OCI-LY7 (cell line): ENCODE results near the gene STAT6. TPM values are rescaled to one million over a fixed set of nuclear protein-coding genes. Genes with fewer than 3 reads are reported as not detected.
"Not testable (repeated sequence)": the region's sequence is repeated elsewhere in the genome, so short reads cannot be mapped to it uniquely, and the experiment has no call there.

Experiments
- BruUV-seq: library from RNA; stranded (reverse); fragments of 400-500 nt; replicated peaks from 2 replicates; lab custom pipeline; 2021; lab: Mats Ljungman, UMichigan
- CTCF ChIA-PET: fragments of 300-600 bp; sonication (Branson Sonifier 250); formaldehyde crosslinking; loops from one replicate; lab custom pipeline; 2022; ENCODE audit warnings: antibody characterized with exemption; ENCODE audit not compliant: unreplicated experiment; lab: Charles Lee
- POLR2A ChIA-PET: fragments of 300-600 bp; sonication (Branson Sonifier 250); formaldehyde crosslinking; loops from one replicate; lab custom pipeline; 2022; ENCODE audit warnings: antibody characterized with exemption; lab: Charles Lee
- DNase-seq: peaks from one replicate; pipeline ENCODE4 v3.0.0-alpha.2; 2015; ENCODE audit warnings: low spot score
- H2AFZ ChIP-seq: fragments of 200-600 bp; sonication (generic), shearing (Covaris generic); 2 replicates; pipeline ENCODE4 v1.6.1; 2014; ENCODE audit warnings: mild to moderate bottlenecking, antibody characterized with exemption, low read length, moderate library complexity
- H3K27ac ChIP-seq: fragments of 200-600 bp; sonication (generic); 2 replicates; pipeline ENCODE4 v1.5.1; 2014; ENCODE audit warnings: mixed run types, low read depth, mild to moderate bottlenecking, moderate library complexity, low read length, inconsistent platforms; ENCODE audit not compliant: poor library complexity, severe bottlenecking
- H3K36me3 ChIP-seq: fragments of 200-600 bp; sonication (generic); 2 replicates; pipeline ENCODE4 v1.6.1; 2014; ENCODE audit warnings: mild to moderate bottlenecking, antibody characterized with exemption, low read length, moderate library complexity, mixed read lengths; ENCODE audit not compliant: insufficient read depth
- H3K4me1 ChIP-seq: fragments of 200-600 bp; sonication (generic); 2 replicates; pipeline ENCODE4 v1.5.1; 2014; ENCODE audit warnings: mild to moderate bottlenecking, low read length; ENCODE audit not compliant: insufficient read depth, poor library complexity, severe bottlenecking
- H3K4me2 ChIP-seq: fragments of 200-600 bp; sonication (generic); 2 replicates; pipeline ENCODE4 v1.6.1; 2014; ENCODE audit warnings: mild to moderate bottlenecking, low read length
- H3K4me3 ChIP-seq: fragments of 200-600 bp; sonication (generic); 2 replicates; pipeline ENCODE4 v1.5.1; 2014; ENCODE audit warnings: mild to moderate bottlenecking, low read depth, low read length; ENCODE audit not compliant: poor library complexity, severe bottlenecking
- H3K79me2 ChIP-seq: fragments of 200-600 bp; sonication (generic); 2 replicates; pipeline ENCODE4 v1.6.1; 2016; ENCODE audit warnings: low read depth, mild to moderate bottlenecking, low read length, moderate library complexity, mixed read lengths; ENCODE audit not compliant: insufficient read depth
- H3K9me2 ChIP-seq: fragments of 200-600 bp; sonication (generic); 2 replicates; pipeline ENCODE4 v1.6.1; 2016; ENCODE audit warnings: mild to moderate bottlenecking, low read length, mixed read lengths; ENCODE audit not compliant: insufficient read depth
- H3K9me3 ChIP-seq: fragments of 200-600 bp; sonication (generic); 2 replicates; pipeline ENCODE4 v1.6.1; 2014; ENCODE audit warnings: mild to moderate bottlenecking, mixed run types, low read length, mixed read lengths
- H4K20me1 ChIP-seq: fragments of 200-600 bp; sonication (generic); 2 replicates; pipeline ENCODE4 v1.6.1; 2014; ENCODE audit warnings: mild to moderate bottlenecking, antibody characterized with exemption, low read length, moderate library complexity, mixed read lengths; ENCODE audit not compliant: insufficient read depth
- CTCF ChIP-seq: fragments of 200-600 bp; sonication (generic); conservative IDR thresholded peaks from 2 replicates; pipeline ENCODE4 v1.5.1; 2014; ENCODE audit warnings: mild to moderate bottlenecking, antibody characterized with exemption, low read length, moderate library complexity, mixed read lengths
- EZH2phosphoT487 ChIP-seq: fragments of 200-600 bp; sonication (generic); IDR thresholded peaks from 2 replicates; pipeline ENCODE4 v1.6.1; 2018; ENCODE audit warnings: low read depth, borderline replicate concordance, mild to moderate bottlenecking, mixed run types, antibody characterized with exemption, low read length, moderate library complexity, mixed read lengths
- intact Hi-C: fragments of 100-400 bp; cut with micrococcal nuclease; formaldehyde crosslinking; loops from one replicate; pipeline ENCODE4 v1.10.0; 2022; ENCODE audit not compliant: unreplicated experiment
- total RNA-seq, 2 experiments: library from RNA; depleted of rRNA in 1 of 2; stranded (reverse); fragments of >200 nt in 1 of 2; shearing (Covaris generic) in 1 of 2; gene quantifications; 2 replicates each; pipeline ENCODE4 v1.2.3, GENCODE V29; 2014 to 2022

Gene STAT6
- total RNA-seq, 2 experiments from 2014 or later: 73.6 to 128 TPM

DNA sequence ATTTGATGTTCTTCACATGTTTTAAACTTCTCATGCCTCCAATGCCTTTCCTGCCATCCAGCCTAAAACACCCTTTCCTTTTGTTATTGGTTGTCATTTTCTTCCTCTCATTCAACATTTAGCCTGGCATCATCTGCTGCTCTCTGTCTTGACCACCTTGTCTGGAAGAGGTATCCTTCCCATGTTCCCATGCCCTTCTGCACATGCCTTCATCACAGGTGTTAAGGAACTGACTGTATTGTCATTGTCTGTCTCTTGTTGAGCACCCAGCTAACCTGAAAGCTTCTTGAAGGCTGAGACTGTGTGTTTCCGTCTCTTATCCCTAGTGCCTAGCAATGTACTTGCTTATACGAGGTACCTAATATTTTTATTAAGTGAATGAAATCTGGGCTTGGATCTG is 12.7 kb upstream of the STAT6 start:
- no peak for TF ChIP-seq EZH2phosphoT487
- no peak for TF ChIP-seq CTCF
- intact Hi-C loops: loop anchor here (1.0 kb wide), 1 partner anchor 59 kb away; no protein-coding TSS in a partner anchor
- no peak overlapping the region for H3K4me3 ChIP-seq
- peaks cover 9% of the 10 kb centered on the region for H3K4me1 ChIP-seq
- H3K4me2 ChIP-seq: no peak overlapping the region
- DNase-seq: no peak
- ChIA-PET POLR2A (interaction anchor here (0.9 kb wide), 1 partner anchor 59 kb away, joined by 3 read pairs; no protein-coding TSS in a partner anchor), CTCF (interaction anchor here (0.7 to 1.9 kb wide), 3 partner anchors 56 to 92 kb away, joined by 3 to 8 read pairs (median 3); no protein-coding TSS in a partner anchor)
- H3K27ac ChIP-seq: no peak overlapping the region
- no peaks in the 10 kb centered on the region for H4K20me1 ChIP-seq
- H3K9me2 ChIP-seq: no peaks in the 10 kb centered on the region
- H2AFZ ChIP-seq: no peak overlapping the region
- no peaks in the 10 kb centered on the region for H3K79me2 ChIP-seq
- peaks cover 11% of the 10 kb centered on the region; the same call in 1 of the 2 replicates for H3K9me3 ChIP-seq
- H3K36me3 ChIP-seq: no peaks in the 10 kb centered on the region
- no TSS peak for BruUV-seq

- H2AFZ ChIP-seq, H3K79me2 ChIP-seq, H3K9me2 ChIP-seq, H3K27ac ChIP-seq, DNase-seq, H3K36me3 ChIP-seq, H3K4me2 ChIP-seq, BruUV-seq, intact Hi-C loops, H3K4me3 ChIP-seq, H4K20me1 ChIP-seq: not testable (repeated sequence)
- CTCF ChIA-PET: interaction anchor here (1.0 kb wide), 1 partner anchor 54 kb away, joined by 3 read pairs; no protein-coding TSS in a partner anchor
- Histone ChIP-seq H3K9me3 (peaks cover 11% of the 10 kb centered on the region; the same call in 1 of the 2 replicates), H3K4me1 (peaks cover 10% of the 10 kb centered on the region)
- POLR2A ChIA-PET: interaction anchor here (0.6 to 1.2 kb wide), 2 partner anchors 9 to 384 kb away, joined by 3 read pairs; no protein-coding TSS in a partner anchor
Measured at GRCh38 chr12:57120718-57121117, 9.6 kb upstream of the STAT6 start.

DNA sequence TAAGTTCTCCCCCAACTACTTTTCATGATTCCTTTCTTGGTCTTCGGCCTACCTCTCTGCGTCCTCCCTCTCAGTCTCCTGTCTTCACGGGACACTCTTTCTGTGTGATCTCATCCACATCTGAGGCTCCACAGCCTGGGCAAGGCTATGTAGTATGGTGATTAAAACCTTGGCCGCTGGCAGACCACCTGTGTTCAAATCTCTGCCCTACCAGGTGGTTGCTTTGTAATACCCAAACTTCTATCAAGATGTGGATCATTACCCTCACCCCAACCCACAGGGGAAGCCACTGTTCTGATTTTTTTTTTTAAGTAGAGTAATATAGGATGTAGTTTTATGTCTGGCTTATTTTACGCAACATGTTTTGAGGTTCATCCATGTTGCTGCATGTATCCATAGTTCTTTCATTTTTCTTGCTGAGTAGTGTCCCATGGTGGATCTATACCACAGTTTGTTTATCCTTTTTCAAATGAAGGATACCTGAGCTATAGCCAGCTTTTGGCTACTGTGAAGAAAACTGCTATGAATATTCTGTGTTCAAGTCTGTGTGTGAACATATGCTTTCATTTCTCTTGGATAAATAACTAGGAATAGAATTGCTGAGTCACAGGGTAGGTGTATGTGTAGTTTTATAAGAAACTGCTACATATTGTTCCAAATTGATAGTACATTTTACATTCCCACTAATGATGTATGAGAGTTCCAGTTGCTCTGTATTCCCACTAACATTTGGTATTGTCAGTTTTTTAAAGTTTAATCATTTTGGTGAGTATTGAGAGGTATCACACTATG is 8.3 kb upstream of the STAT6 start:
- Histone ChIP-seq H3K9me2 (no peaks in the 10 kb centered on the region), H3K27ac (no peak overlapping the region), H3K4me2 (peak overlapping the region; percentile 22; the same call in 1 of the 2 replicates), H3K4me3 (no peak overlapping the region), H4K20me1 (no peaks in the 10 kb centered on the region), H3K36me3 (no peaks in the 10 kb centered on the region), H3K9me3 (peaks cover 11% of the 10 kb centered on the region; the same call in 1 of the 2 replicates), H3K4me1 (peaks cover 10% of the 10 kb centered on the region), H2AFZ (peak overlapping the region; percentile 18; the same call in 1 of the 2 replicates), H3K79me2 (no peaks in the 10 kb centered on the region)
- POLR2A ChIA-PET: interaction anchor here (0.6 to 1.2 kb wide), 2 partner anchors 7 to 434 kb away, joined by 3 read pairs; no protein-coding TSS in a partner anchor
- BruUV-seq: no TSS peak
- TF ChIP-seq CTCF (no peak), EZH2phosphoT487 (no peak)
- DNase-seq: no peak
- CTCF ChIA-PET: no interaction called here
- intact Hi-C loops: loop anchor here (10.0 kb wide), 1 partner anchor 605 kb away; no protein-coding TSS in a partner anchor
